Measurements from ENCODE around the gene NR6A1.

Gene NR6A1

DNA sequence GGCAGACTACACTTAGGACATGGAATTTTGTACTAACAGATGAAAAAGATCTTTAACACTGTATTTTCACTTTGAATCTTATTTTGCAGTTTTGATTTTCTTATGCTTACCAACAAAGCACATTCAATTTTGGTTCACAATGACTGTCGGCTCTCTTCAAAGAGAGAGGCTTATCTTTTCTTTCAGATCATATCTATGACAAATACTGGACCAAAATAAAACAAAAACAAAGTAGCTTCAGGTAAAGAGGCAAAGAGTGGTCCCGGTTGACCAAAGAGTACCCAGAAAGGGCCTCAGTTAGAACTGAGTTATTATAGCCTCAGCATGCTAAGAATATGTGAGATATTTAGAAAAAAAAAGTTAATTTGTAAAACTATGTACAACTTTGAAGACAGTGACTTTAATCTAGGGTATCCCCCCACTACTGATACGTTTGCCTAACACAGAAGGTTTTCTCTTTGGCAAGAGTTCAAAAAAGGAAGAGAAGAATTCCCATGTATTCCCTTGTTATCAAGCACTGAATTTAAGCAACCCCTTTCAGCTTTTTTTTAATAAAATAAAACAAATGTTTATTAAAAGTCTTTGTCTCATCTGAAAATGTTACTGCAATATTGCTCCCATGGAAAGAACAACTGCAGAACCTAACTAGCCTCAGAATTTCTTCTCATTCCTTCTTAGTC, 50.5 kb downstream of the NR6A1 start:
- H3K4me1 ChIP-seq (ENCODE audit: control insufficient read depth in 2 of 2, insufficient read depth in 1 of 2, low read depth in 1 of 2, low read length in 2 of 2), result peaks cover 5 to 7% of the 10 kb centered on the region in 2 donors
- H3K9ac ChIP-seq (ENCODE audit: low read depth, low read length, poor library complexity), result no peak overlapping the region
- no peak overlapping the region for H2AFZ ChIP-seq (ENCODE audit: low read length)
- no peaks in the 10 kb centered on the region for H3K27me3 ChIP-seq (ENCODE audit: control insufficient read depth in 3 of 3, insufficient read depth in 3 of 3, low read depth in 1 of 3, low read length in 3 of 3)
- H4K91ac ChIP-seq (ENCODE audit: low read depth, low read length, poor library complexity), result no peak overlapping the region
- no peak overlapping the region for H4K8ac ChIP-seq (ENCODE audit: low read depth, low read length)
- no CpG with 5 or more reads among the region's 3 CpGs for WGBS, 2 donors (ENCODE audit: extremely low coverage in 2 of 2, insufficient read length in 2 of 2, insufficient replicate concordance in 1 of 2)
- no peak overlapping the region for H2BK15ac ChIP-seq (ENCODE audit: low read length)
- no peaks in the 10 kb centered on the region for H3K9me3 ChIP-seq (replicated peaks in 1 of 2; ENCODE audit: control insufficient read depth in 2 of 2, insufficient read depth in 1 of 2, low read depth in 1 of 2, low read length in 2 of 2)
- H3K36me3 ChIP-seq (replicated peaks in 1 of 2; ENCODE audit: control insufficient read depth in 2 of 2, insufficient read depth in 2 of 2, low read length in 2 of 2), result peaks cover 0 to 2% of the 10 kb centered on the region in 2 donors
- no peak overlapping the region for H3K23ac ChIP-seq (ENCODE audit: low read depth, low read length, poor library complexity)
- no peak overlapping the region for H3K4ac ChIP-seq (ENCODE audit: low read length)
- no peak overlapping the region for H3K4me2 ChIP-seq (ENCODE audit: insufficient read depth, low read length, poor library complexity, severe bottlenecking)
- no peak overlapping the region for H3K27ac ChIP-seq (replicated peaks; ENCODE audit: low read length)
- H3K79me1 ChIP-seq (ENCODE audit: low read depth, low read length), result peaks cover 6% of the 10 kb centered on the region
- H3K4me3 ChIP-seq (ENCODE audit: low read length in 2 of 2), result no peak overlapping the region
- H2BK5ac ChIP-seq (ENCODE audit: low read length), result no peak overlapping the region
- no peak overlapping the region for H3K18ac ChIP-seq (ENCODE audit: low read length)
- H2BK120ac ChIP-seq (ENCODE audit: low read depth, low read length), result no peak overlapping the region
- DNase-seq (ENCODE audit: low spot score), result no peak
- no peak overlapping the region for H2AK5ac ChIP-seq (ENCODE audit: low read depth, low read length)
- no peak overlapping the region for H2BK12ac ChIP-seq (ENCODE audit: low read length)
- no peak overlapping the region for H3K14ac ChIP-seq (ENCODE audit: low read length)

DNA sequence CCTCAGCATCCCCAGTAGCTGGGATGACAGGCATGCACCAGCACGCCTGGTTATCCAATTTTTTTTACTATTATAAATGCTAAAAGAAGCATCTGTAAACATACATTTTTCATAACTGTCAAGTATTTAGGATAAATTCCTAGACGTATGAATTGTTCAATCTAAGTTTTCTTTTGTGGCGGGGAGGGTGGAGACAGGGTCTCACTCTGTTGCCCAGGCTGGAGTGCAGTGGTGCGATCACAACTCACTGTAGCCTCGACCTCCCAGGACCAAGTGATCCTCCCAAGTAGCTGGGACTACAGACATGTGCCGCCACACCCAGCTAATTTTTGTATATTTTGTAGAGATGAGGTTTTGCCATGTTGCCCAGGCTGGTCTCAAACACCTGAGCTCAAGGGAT, 52.2 kb downstream of the NR6A1 start:
- Histone ChIP-seq H2BK15ac (ENCODE audit: low read length) (no peak overlapping the region), H3K4me2 (ENCODE audit: insufficient read depth, low read length, poor library complexity, severe bottlenecking) (no peak overlapping the region), H3K23ac (ENCODE audit: low read depth, low read length, poor library complexity) (no peak overlapping the region), H2BK5ac (ENCODE audit: low read length) (no peak overlapping the region), H2AK5ac (ENCODE audit: low read depth, low read length) (no peak overlapping the region), H3K36me3 (replicated peaks in 1 of 2; ENCODE audit: control insufficient read depth in 2 of 2, insufficient read depth in 2 of 2, low read length in 2 of 2) (peaks cover 0 to 2% of the 10 kb centered on the region in 2 donors), H3K4ac (ENCODE audit: low read length) (no peak overlapping the region), H2BK120ac (ENCODE audit: low read depth, low read length) (no peak overlapping the region), H2AFZ (ENCODE audit: low read length) (no peak overlapping the region), H3K9me3 (replicated peaks in 1 of 2; ENCODE audit: control insufficient read depth in 2 of 2, insufficient read depth in 1 of 2, low read depth in 1 of 2, low read length in 2 of 2) (no peaks in the 10 kb centered on the region), H3K9ac (ENCODE audit: low read depth, low read length, poor library complexity) (no peak overlapping the region), H4K91ac (ENCODE audit: low read depth, low read length, poor library complexity) (no peak overlapping the region), H3K14ac (ENCODE audit: low read length) (no peak overlapping the region), H2BK12ac (ENCODE audit: low read length) (no peak overlapping the region), H4K8ac (ENCODE audit: low read depth, low read length) (no peak overlapping the region), H3K27ac (replicated peaks; ENCODE audit: low read length) (no peak overlapping the region), H3K4me3 (ENCODE audit: low read length in 2 of 2) (no peak overlapping the region), H3K4me1 (ENCODE audit: control insufficient read depth in 2 of 2, insufficient read depth in 1 of 2, low read depth in 1 of 2, low read length in 2 of 2) (peaks cover 0 to 2% of the 10 kb centered on the region in 2 donors), H3K79me1 (ENCODE audit: low read depth, low read length) (peaks cover 6% of the 10 kb centered on the region), H3K18ac (ENCODE audit: low read length) (no peak overlapping the region), H3K27me3 (ENCODE audit: control insufficient read depth in 3 of 3, insufficient read depth in 3 of 3, low read depth in 1 of 3, low read length in 3 of 3) (no peaks in the 10 kb centered on the region)
- no peak for DNase-seq (ENCODE audit: low spot score)
- WGBS, 2 donors (ENCODE audit: extremely low coverage in 2 of 2, insufficient read length in 2 of 2, insufficient replicate concordance in 1 of 2), result no CpG with 5 or more reads among the region's 6 CpGs

DNA sequence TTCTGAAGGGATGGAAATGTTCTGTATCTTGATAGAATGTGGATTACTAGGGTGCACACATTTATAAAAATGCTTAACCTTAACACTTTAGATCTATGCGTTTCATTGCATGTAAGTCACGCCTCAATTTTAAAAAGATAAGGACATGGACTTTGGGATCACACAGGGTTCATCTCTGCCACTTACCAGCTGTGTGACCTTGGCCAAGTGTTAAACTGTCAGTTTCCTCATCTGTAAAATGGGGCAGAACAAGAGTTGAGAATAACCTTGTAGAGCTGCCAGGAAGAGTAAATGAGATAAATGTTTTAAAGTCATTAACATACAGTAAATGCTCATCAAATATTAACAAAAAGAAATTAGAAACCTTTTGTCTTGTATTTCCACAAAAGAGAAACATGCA, 53.5 kb downstream of the NR6A1 start:
- Histone ChIP-seq H3K79me1 (ENCODE audit: low read depth, low read length) (peaks cover 5% of the 10 kb centered on the region), H2BK5ac (ENCODE audit: low read length) (no peak overlapping the region), H2BK120ac (ENCODE audit: low read depth, low read length) (no peak overlapping the region), H2BK12ac (ENCODE audit: low read length) (no peak overlapping the region), H3K4me2 (ENCODE audit: insufficient read depth, low read length, poor library complexity, severe bottlenecking) (no peak overlapping the region), H3K27me3 (ENCODE audit: control insufficient read depth in 3 of 3, insufficient read depth in 3 of 3, low read depth in 1 of 3, low read length in 3 of 3) (no peaks in the 10 kb centered on the region), H4K8ac (ENCODE audit: low read depth, low read length) (no peak overlapping the region), H4K91ac (ENCODE audit: low read depth, low read length, poor library complexity) (no peak overlapping the region), H2BK15ac (ENCODE audit: low read length) (no peak overlapping the region), H3K27ac (replicated peaks; ENCODE audit: low read length) (no peak overlapping the region), H3K36me3 (replicated peaks in 1 of 2; ENCODE audit: control insufficient read depth in 2 of 2, insufficient read depth in 2 of 2, low read length in 2 of 2) (peaks cover 0 to 9% of the 10 kb centered on the region in 2 donors), H3K9me3 (replicated peaks in 1 of 2; ENCODE audit: control insufficient read depth in 2 of 2, insufficient read depth in 1 of 2, low read depth in 1 of 2, low read length in 2 of 2) (peaks cover 0 to 6% of the 10 kb centered on the region in 2 donors), H2AK5ac (ENCODE audit: low read depth, low read length) (no peak overlapping the region), H3K4ac (ENCODE audit: low read length) (no peak overlapping the region), H3K9ac (ENCODE audit: low read depth, low read length, poor library complexity) (no peak overlapping the region), H2AFZ (ENCODE audit: low read length) (no peak overlapping the region), H3K23ac (ENCODE audit: low read depth, low read length, poor library complexity) (no peak overlapping the region), H3K4me1 (ENCODE audit: control insufficient read depth in 2 of 2, insufficient read depth in 1 of 2, low read depth in 1 of 2, low read length in 2 of 2) (peaks cover 0 to 2% of the 10 kb centered on the region in 2 donors), H3K14ac (ENCODE audit: low read length) (no peak overlapping the region), H3K18ac (ENCODE audit: low read length) (no peak overlapping the region), H3K4me3 (ENCODE audit: low read length in 2 of 2) (no peak overlapping the region)
- WGBS, 2 donors (ENCODE audit: extremely low coverage in 2 of 2, insufficient read length in 2 of 2, insufficient replicate concordance in 1 of 2), result no CpG with 5 or more reads among the region's 2 CpGs
- no peak for DNase-seq (ENCODE audit: low spot score)

DNA sequence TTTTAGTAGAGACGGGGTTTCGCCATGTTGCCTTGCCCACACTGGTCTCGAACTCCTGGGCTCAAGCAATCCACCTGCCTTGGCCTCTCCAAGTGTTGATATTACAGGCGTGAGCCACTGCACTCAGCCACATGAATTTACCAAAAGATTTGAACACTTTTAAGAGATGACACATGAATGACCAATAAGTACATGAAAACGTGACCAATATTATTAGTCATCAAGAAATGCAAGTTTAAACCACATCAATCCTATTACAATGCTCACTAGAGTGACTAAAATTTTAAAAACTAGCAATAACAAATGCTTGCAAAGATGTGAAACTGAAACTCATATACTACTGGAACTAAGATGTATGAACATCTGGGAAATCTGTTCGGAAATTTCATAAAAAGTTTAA, 54.3 kb downstream of the NR6A1 start:
- Histone ChIP-seq H3K4me2 (ENCODE audit: insufficient read depth, low read length, poor library complexity, severe bottlenecking) (no peak overlapping the region), H3K27me3 (ENCODE audit: control insufficient read depth in 3 of 3, insufficient read depth in 3 of 3, low read depth in 1 of 3, low read length in 3 of 3) (no peaks in the 10 kb centered on the region), H2AK5ac (ENCODE audit: low read depth, low read length) (no peak overlapping the region), H2BK15ac (ENCODE audit: low read length) (no peak overlapping the region), H3K4me3 (ENCODE audit: low read length in 2 of 2) (no peak overlapping the region), H3K9me3 (replicated peaks in 1 of 2; ENCODE audit: control insufficient read depth in 2 of 2, insufficient read depth in 1 of 2, low read depth in 1 of 2, low read length in 2 of 2) (peaks cover 0 to 6% of the 10 kb centered on the region in 2 donors), H3K4ac (ENCODE audit: low read length) (no peak overlapping the region), H4K8ac (ENCODE audit: low read depth, low read length) (no peak overlapping the region), H3K23ac (ENCODE audit: low read depth, low read length, poor library complexity) (no peak overlapping the region), H4K91ac (ENCODE audit: low read depth, low read length, poor library complexity) (no peak overlapping the region), H2BK12ac (ENCODE audit: low read length) (no peak overlapping the region), H3K79me1 (ENCODE audit: low read depth, low read length) (peaks cover 4% of the 10 kb centered on the region), H3K36me3 (replicated peaks in 1 of 2; ENCODE audit: control insufficient read depth in 2 of 2, insufficient read depth in 2 of 2, low read length in 2 of 2) (peaks cover 0 to 11% of the 10 kb centered on the region in 2 donors), H3K18ac (ENCODE audit: low read length) (no peak overlapping the region), H2BK5ac (ENCODE audit: low read length) (no peak overlapping the region), H3K4me1 (ENCODE audit: control insufficient read depth in 2 of 2, insufficient read depth in 1 of 2, low read depth in 1 of 2, low read length in 2 of 2) (peaks cover 0 to 2% of the 10 kb centered on the region in 2 donors), H3K14ac (ENCODE audit: low read length) (no peak overlapping the region), H2AFZ (ENCODE audit: low read length) (no peak overlapping the region), H2BK120ac (ENCODE audit: low read depth, low read length) (no peak overlapping the region), H3K27ac (replicated peaks; ENCODE audit: low read length) (no peak overlapping the region), H3K9ac (ENCODE audit: low read depth, low read length, poor library complexity) (no peak overlapping the region)
- DNase-seq (ENCODE audit: low spot score), result no peak
- WGBS, 2 donors (ENCODE audit: extremely low coverage in 2 of 2, insufficient read length in 2 of 2, insufficient replicate concordance in 1 of 2), result no CpG with 5 or more reads among the region's 6 CpGs

Measured in neuronal stem cell (in vitro differentiated cells).